Fibroblast of villous mesenchyme (primary cell): ENCODE measurements around the gene RGS3. TPM values are rescaled to one million over a fixed set of nuclear protein-coding genes. Genes with fewer than 3 reads are reported as not detected.

Experiments
- DNase-seq: peaks from one replicate; pipeline ENCODE4 v3.0.0-alpha.2; 2010; ENCODE audit warnings: low read depth
- H3K4me3 ChIP-seq: 2 replicates; pipeline ENCODE4 v1.5.1; 2011; ENCODE audit warnings: low read depth, mild to moderate bottlenecking, low read length
- CTCF ChIP-seq: IDR thresholded peaks from 2 replicates; pipeline ENCODE4 v1.5.1; 2012; ENCODE audit warnings: low read depth, mild to moderate bottlenecking, low read length; ENCODE audit not compliant: insufficient read depth
- total RNA-seq: library from RNA; depleted of rRNA; stranded (reverse); fragments of >200 nt; gene quantifications from 2 replicates; pipeline ENCODE4 v1.2.3, GENCODE V29; 2012

The RGS3 gene
- total RNA-seq, 1 donor = 37.1 TPM

GRCh38 chr9:113559834-113560800 lies 96.6 kb downstream of the RGS3 start:
- no peak for TF ChIP-seq CTCF
- H3K4me3 ChIP-seq = no peak overlapping the region
- DNase-seq = no peak

GRCh38 chr9:113562653-113563381 lies 99.3 kb downstream of the RGS3 start:
- H3K4me3 ChIP-seq = no peak overlapping the region
- no peak for DNase-seq
- TF ChIP-seq CTCF = no peak

- no peak for DNase-seq
- H3K4me3 ChIP-seq = no peak overlapping the region
- no peak for TF ChIP-seq CTCF
Measured at GRCh38 chr9:113563826-113564497, 100.4 kb downstream of the RGS3 start.

GRCh38 chr9:113564498-113565237 lies 101.1 kb downstream of the RGS3 start:
- H3K4me3 ChIP-seq = peak overlapping the region; percentile 64
- peak; percentile 57 for DNase-seq
- TF ChIP-seq CTCF = no peak

GRCh38 chr9:113566016-113566711 lies 102.6 kb downstream of the RGS3 start:
- DNase-seq = no peak
- H3K4me3 ChIP-seq = peak overlapping the region; percentile 64
- no peak for TF ChIP-seq CTCF
